TTC549 (cell line): ENCODE data around the gene PRKCE.

Experiments
- FAIRE-seq: peaks from 2 replicates; lab custom pipeline; 2012; peaks lifted over from hg19 to GRCh38; lab: Jason Lieb, UNC

The PRKCE gene

GRCh38 chr2:45968946-45969584 is 317.6 kb downstream of the PRKCE start:
- FAIRE-seq = no peak

GRCh38 chr2:45973426-45973825 is 322.0 kb downstream of the PRKCE start:
- FAIRE-seq = no peak

GRCh38 chr2:45974056-45974455 is 322.6 kb downstream of the PRKCE start:
- FAIRE-seq = no peak

GRCh38 chr2:45974762-45975408 is 323.4 kb downstream of the PRKCE start:
- no peak for FAIRE-seq

- FAIRE-seq = no peak
Measured at GRCh38 chr2:45975752-45976517, 324.5 kb downstream of the PRKCE start.

- FAIRE-seq = no peak
Measured at GRCh38 chr2:45978302-45978859, 326.9 kb downstream of the PRKCE start.

- FAIRE-seq = no peak
Measured at GRCh38 chr2:45979065-45979464, 327.6 kb downstream of the PRKCE start.

GRCh38 chr2:45980161-45980865 is 328.8 kb downstream of the PRKCE start:
- no peak for FAIRE-seq

- no peak for FAIRE-seq
Measured at GRCh38 chr2:45981384-45981930, 330.0 kb downstream of the PRKCE start.

GRCh38 chr2:45982096-45982495 is 330.6 kb downstream of the PRKCE start:
- no peak for FAIRE-seq

GRCh38 chr2:45983213-45983612 is 331.7 kb downstream of the PRKCE start:
- FAIRE-seq = no peak

GRCh38 chr2:45984366-45984765 is 332.9 kb downstream of the PRKCE start:
- FAIRE-seq = no peak

GRCh38 chr2:45984896-45985473 is 333.5 kb downstream of the PRKCE start:
- FAIRE-seq = no peak

- no peak for FAIRE-seq
Measured at GRCh38 chr2:45986509-45986908, 335.0 kb downstream of the PRKCE start.

- no peak for FAIRE-seq
Measured at GRCh38 chr2:45987856-45988255, 336.4 kb downstream of the PRKCE start.

GRCh38 chr2:45988879-45989278 is 337.4 kb downstream of the PRKCE start:
- FAIRE-seq = no peak

- FAIRE-seq = no peak
Measured at GRCh38 chr2:45990131-45990530, 338.7 kb downstream of the PRKCE start.

GRCh38 chr2:45992021-45992740 is 340.7 kb downstream of the PRKCE start:
- no peak for FAIRE-seq

- FAIRE-seq = no peak
Measured at GRCh38 chr2:45992741-45993475, 341.4 kb downstream of the PRKCE start.

- FAIRE-seq = peak; percentile 77
Measured at GRCh38 chr2:45993476-45993991, 342.1 kb downstream of the PRKCE start.
